ENCODE results near the gene SGO2. TPM values are rescaled to one million over a fixed set of nuclear protein-coding genes. Genes with fewer than 3 reads are reported as not detected.

SGO2 gene
- total RNA-seq, 1 experiment from 2014 or later, result 25.4 TPM

- Histone ChIP-seq H3K9me3 (ENCODE audit: control insufficient read depth in 1 of 2, insufficient read depth in 1 of 2, low read depth in 1 of 2, low read length in 2 of 2) (no peaks in the 10 kb centered on the region), H3K9ac (ENCODE audit: low read length) (peak overlapping the region; percentile 84), H3K9me2 (ENCODE audit: insufficient read depth) (no peaks in the 10 kb centered on the region), H3K27ac (ENCODE audit: low read depth, low read length) (peak overlapping the region; percentile 69), H3K4me2 (ENCODE audit: low read length) (peak overlapping the region; percentile 99), H3K79me2 (ENCODE audit: insufficient read depth, low read length) (no peaks in the 10 kb centered on the region), H4K20me1 (ENCODE audit: insufficient read depth) (no peaks in the 10 kb centered on the region), H3K4me3 (replicated peaks in 1 of 2; ENCODE audit: low read depth in 1 of 2, low read length in 2 of 2) (peak overlapping the region; percentile 79 to 96), H3K27me3 (ENCODE audit: insufficient read depth, low read length) (peaks cover 5% of the 10 kb centered on the region; the same call in 1 of the 2 replicates), H3K36me3 (ENCODE audit: control insufficient read depth in 1 of 2, insufficient read depth in 2 of 2, low read length in 2 of 2) (no peaks in the 10 kb centered on the region), H2AFZ (ENCODE audit: low read depth, low read length, poor library complexity, severe bottlenecking) (no peak overlapping the region), H3K4me1 (ENCODE audit: control insufficient read depth in 1 of 2, insufficient read depth in 2 of 2, low read length in 2 of 2) (peaks cover 2 to 16% of the 10 kb centered on the region in 2 experiments; a peak in 1 of 4 replicates)
- peak; percentile 20 for ATAC-seq
- POLR2A ChIA-PET, result no interaction called here
- no peak for DNase-seq (ENCODE audit: low read depth, low spot score)
- TF ChIP-seq EGR1 (IDR thresholded peaks at IDR 0.05; ENCODE audit: low read depth), result no peak
- TF ChIP-seq ZBTB33 (IDR thresholded peaks at IDR 0.05; ENCODE audit: extremely low read depth, insufficient replicate concordance, low read length), result no peak
- no peak for TF ChIP-seq ELF1 (IDR thresholded peaks at IDR 0.05; ENCODE audit: borderline replicate concordance, low read depth)
- intact Hi-C loops (cut with micrococcal nuclease), result no loop called here
- no TSS peak for BruUV-seq (replicated peaks)
- CTCF ChIA-PET, result interaction anchor here (0.7 to 1.1 kb wide), 3 partner anchors 14 to 524 kb away, joined by 3 to 4 read pairs (median 3); no protein-coding TSS in a partner anchor
- RAD21 ChIA-PET (ENCODE audit: low non-redundant PET in 1 of 2, low total read pairs in 2 of 2, uncharacterized antibody in 2 of 2, unreplicated experiment in 2 of 2), result interaction anchor here in 1 of 2 experiments (0.6 kb wide), 1 partner anchor 16 kb away, joined by 3 read pairs; no protein-coding TSS in a partner anchor
Measured at GRCh38 chr2:200509235-200509611, 16.8 kb upstream of the SGO2 start.

- RAD21 ChIA-PET (ENCODE audit: low non-redundant PET in 1 of 2, low total read pairs in 2 of 2, uncharacterized antibody in 2 of 2, unreplicated experiment in 2 of 2), result interaction anchor here in 1 of 2 experiments (0.6 kb wide), 1 partner anchor 16 kb away, joined by 3 read pairs; no protein-coding TSS in a partner anchor
- Histone ChIP-seq H3K9ac (ENCODE audit: low read length) (peak within 1 kb of the TSS; percentile 84), H2AFZ (ENCODE audit: low read depth, low read length, poor library complexity, severe bottlenecking) (peak within 1 kb of the TSS; percentile 98), H3K36me3 (ENCODE audit: control insufficient read depth in 1 of 2, insufficient read depth in 2 of 2, low read length in 2 of 2) (no peaks in the 10 kb centered on the region), H3K9me3 (ENCODE audit: control insufficient read depth in 1 of 2, insufficient read depth in 1 of 2, low read depth in 1 of 2, low read length in 2 of 2) (no peaks in the 10 kb centered on the region), H4K20me1 (ENCODE audit: insufficient read depth) (no peaks in the 10 kb centered on the region), H3K27ac (ENCODE audit: low read depth, low read length) (peak within 1 kb of the TSS; percentile 69), H3K4me3 (replicated peaks in 1 of 2; ENCODE audit: low read depth in 1 of 2, low read length in 2 of 2) (peak within 1 kb of the TSS; percentile 79 to 96), H3K27me3 (ENCODE audit: insufficient read depth, low read length) (peaks cover 5% of the 10 kb centered on the region; the same call in 1 of the 2 replicates), H3K9me2 (ENCODE audit: insufficient read depth) (no peaks in the 10 kb centered on the region), H3K79me2 (ENCODE audit: insufficient read depth, low read length) (no peaks in the 10 kb centered on the region), H3K4me1 (ENCODE audit: control insufficient read depth in 1 of 2, insufficient read depth in 2 of 2, low read length in 2 of 2) (peaks cover 2 to 16% of the 10 kb centered on the region in 2 experiments; a peak in 1 of 4 replicates), H3K4me2 (ENCODE audit: low read length) (peak within 1 kb of the TSS; percentile 99)
- CTCF ChIA-PET, result interaction anchor here (0.7 to 1.1 kb wide), 3 partner anchors 13 to 524 kb away, joined by 3 to 4 read pairs (median 3); no protein-coding TSS in a partner anchor
- POLR2A ChIA-PET, result no interaction called here
- ATAC-seq (peak; percentile 96), DNase-seq (ENCODE audit: low read depth, low spot score) (peak; percentile 46)
- no TSS peak for BruUV-seq (replicated peaks)
- intact Hi-C loops (cut with micrococcal nuclease), result no loop called here
- TF ChIP-seq CEBPB (IDR thresholded peaks at IDR 0.05; ENCODE audit: low read depth), result no peak
- TF ChIP-seq POLR2A (IDR thresholded peaks at IDR 0.05; ENCODE audit: borderline replicate concordance, extremely low read depth, insufficient read depth, insufficient read length), result no peak
- TF ChIP-seq EZH2phosphoT487 (IDR thresholded peaks at IDR 0.05; ENCODE audit: borderline replicate concordance), result no peak
- no peak for TF ChIP-seq ZBTB33 (IDR thresholded peaks at IDR 0.05; ENCODE audit: extremely low read depth, insufficient replicate concordance, low read length)
- peak; percentile 88 for TF ChIP-seq POLR2AphosphoS5 (IDR thresholded peaks at IDR 0.05; ENCODE audit: low read depth, low read length)
- TF ChIP-seq ZFX (IDR thresholded peaks at IDR 0.05), result peak; percentile 90
- peak; percentile 24; the same call in 1 of the 2 replicates for TF ChIP-seq SP1 (IDR thresholded peaks at IDR 0.05; ENCODE audit: low read depth)
- peak; percentile 62; the same call in 1 of the 2 replicates for TF ChIP-seq EGR1 (IDR thresholded peaks at IDR 0.05; ENCODE audit: low read depth)
- peak; percentile 52 to 84 (median 66) for TF ChIP-seq CTCF (IDR thresholded peaks at IDR 0.05 in 2 of 3, conservative IDR thresholded peaks at IDR 0.05 in 1 of 3; ENCODE audit: borderline replicate concordance in 1 of 3, insufficient read depth in 1 of 3, low read depth in 2 of 3, low read length in 2 of 3)
- TF ChIP-seq ELF1 (IDR thresholded peaks at IDR 0.05; ENCODE audit: borderline replicate concordance, low read depth), result peak; percentile 74
- no peak for TF ChIP-seq JUND (IDR thresholded peaks at IDR 0.05)
Measured at GRCh38 chr2:200509612-200510433, 16.2 kb upstream of the SGO2 start, which contains the start of gene KCTD18. Gene KCTD18, minus strand, starts transcription at chr2:200510068. Its CDS starts 3,052 bp downstream, at chr2:200507016.
